HepG2 (cell line): ENCODE results near the gene PRR14. TPM values are rescaled to one million over a fixed set of nuclear protein-coding genes. Genes with fewer than 3 reads are reported as not detected.
A peak's percentile ranks its signal among the peaks of the same experiment; 100 is the strongest.

Source experiments
- AGO2 ChIP-seq: fragments of 200-400 bp; formaldehyde crosslinking; optimal IDR thresholded peaks from 2 replicates; pipeline ENCODE3; 2017; ENCODE audit warnings: mild to moderate bottlenecking, low read depth, low read length, moderate library complexity
- AHR ChIP-seq: IDR thresholded peaks from 2 replicates; pipeline ENCODE4 v1.6.1; 2018; ENCODE audit warnings: missing genetic modification reagents, missing compliant biosample characterization
- GPN1 ChIP-seq: sonication (generic); formaldehyde crosslinking; IDR thresholded peaks from 2 replicates; pipeline ENCODE4 v1.5.1; 2020; ENCODE audit warnings: missing genetic modification reagents, borderline replicate concordance
- HBP1 ChIP-seq: IDR thresholded peaks from 2 replicates; pipeline ENCODE4 v1.6.1; 2016; ENCODE audit warnings: low read depth, control low read depth
- HIVEP1 ChIP-seq: sonication (generic); formaldehyde crosslinking; IDR thresholded peaks from 2 replicates; pipeline ENCODE4 v1.4.0; 2020; ENCODE audit warnings: mild to moderate bottlenecking, missing genetic modification reagents
- MYC ChIP-seq: sonication (generic); formaldehyde crosslinking; IDR thresholded peaks from 2 replicates; pipeline ENCODE4 v1.9.0; 2021; ENCODE audit warnings: missing genetic modification reagents, borderline replicate concordance
- PAF1 ChIP-seq: IDR thresholded peaks from 2 replicates; pipeline ENCODE4 v1.6.1; 2016; ENCODE audit warnings: missing genetic modification reagents, missing compliant biosample characterization
- RAD21 ChIP-seq: fragments of 450-650 bp; formaldehyde crosslinking; IDR thresholded peaks from 2 replicates; pipeline ENCODE4 v1.5.0; 2020; ENCODE audit warnings: mild to moderate bottlenecking
- RFXAP ChIP-seq: sonication (generic); formaldehyde crosslinking; IDR thresholded peaks from 2 replicates; pipeline ENCODE4 v1.4.0; 2020; ENCODE audit warnings: missing genetic modification reagents, borderline replicate concordance
- SNAI1 ChIP-seq: sonication (generic); formaldehyde crosslinking; IDR thresholded peaks from 2 replicates; pipeline ENCODE4 v1.5.0; 2020; ENCODE audit warnings: mild to moderate bottlenecking, missing genetic modification reagents, borderline replicate concordance
- SP5 ChIP-seq: IDR thresholded peaks from 2 replicates; pipeline ENCODE4 v1.6.1; 2016; ENCODE audit warnings: low read depth, borderline replicate concordance
- ZBTB49 ChIP-seq: sonication (generic); formaldehyde crosslinking; IDR thresholded peaks from 2 replicates; pipeline ENCODE4 v1.4.0; 2020; ENCODE audit warnings: missing genetic modification reagents, borderline replicate concordance
- ZFP36L1 ChIP-seq: sonication (generic); formaldehyde crosslinking; IDR thresholded peaks from 2 replicates; pipeline ENCODE4 v1.8.0; 2022; ENCODE audit warnings: mild to moderate bottlenecking, missing genetic modification reagents, moderate library complexity
- ZFP62 ChIP-seq: sonication (generic); formaldehyde crosslinking; IDR thresholded peaks from 2 replicates; pipeline ENCODE4 v1.4.0; 2020; ENCODE audit warnings: missing genetic modification reagents
- ZKSCAN5 ChIP-seq: sonication (generic); formaldehyde crosslinking; IDR thresholded peaks from 2 replicates; pipeline ENCODE4 v1.5.1; 2020; ENCODE audit warnings: mild to moderate bottlenecking, missing genetic modification reagents
- ZNF121 ChIP-seq: sonication (generic); formaldehyde crosslinking; IDR thresholded peaks from 2 replicates; pipeline ENCODE4 v1.5.0; 2020; ENCODE audit warnings: mild to moderate bottlenecking, missing genetic modification reagents
- ZNF160 ChIP-seq: sonication (generic); formaldehyde crosslinking; IDR thresholded peaks from 2 replicates; pipeline ENCODE4 v1.8.0; 2022; ENCODE audit warnings: mild to moderate bottlenecking, inconsistent platforms, missing genetic modification reagents
- ZNF296 ChIP-seq: sonication (generic); formaldehyde crosslinking; conservative IDR thresholded peaks from 2 replicates; pipeline ENCODE4 v1.5.0; 2020; ENCODE audit warnings: mild to moderate bottlenecking, missing genetic modification reagents
- ZNF709 ChIP-seq: sonication (generic); formaldehyde crosslinking; IDR thresholded peaks from 2 replicates; pipeline ENCODE4 v1.5.0; 2020; ENCODE audit warnings: mild to moderate bottlenecking, missing genetic modification reagents
- ZNF746 ChIP-seq: sonication (generic); formaldehyde crosslinking; IDR thresholded peaks from 2 replicates; pipeline ENCODE4 v1.8.0; 2022; ENCODE audit warnings: mild to moderate bottlenecking, missing genetic modification reagents
- polyA plus RNA-seq, 8 experiments: library from polyadenylated mRNA; depleted of rRNA in 3 of 8; stranded (reverse) in 7 of 8; unstranded in 1 of 8; fragments of >200 nt; fragmentation: Illumina TruSeq in 4 of 8; extraction: Trizol in 4 of 8; gene quantifications; 2 replicates each; pipeline versions ENCODE4 v1.2.1 to v1.2.3, GENCODE V29; 2011 to 2016; ENCODE audit warnings: low read depth in 4 of 8, missing spikeins in 1 of 8, mixed read lengths in 1 of 8; ENCODE audit not compliant: insufficient read depth in 1 of 8
- total RNA-seq, 5 experiments: library from RNA; depleted of rRNA; stranded (reverse); fragments of >200 nt; fragmentation: Illumina TruSeq; extraction: Trizol; gene quantifications; 2 replicates each; pipeline ENCODE4 v1.2.3, GENCODE V29; 2016; ENCODE audit warnings: low read depth in 1 of 5
- TF ChIP-seq, protein P1 (sequence below): sonication (generic); formaldehyde crosslinking; IDR thresholded peaks from 2 replicates; pipeline ENCODE4 v1.8.1; 2023; ENCODE audit warnings: missing genetic modification reagents, inconsistent platforms, borderline replicate concordance
- TF ChIP-seq, protein P2 (sequence below): sonication (generic); formaldehyde crosslinking; IDR thresholded peaks from 2 replicates; pipeline ENCODE4 v1.5.0; 2020; ENCODE audit warnings: missing genetic modification reagents
- TF ChIP-seq, protein P3 (sequence below): sonication (generic); formaldehyde crosslinking; IDR thresholded peaks from 2 replicates; pipeline ENCODE4 v1.5.0; 2020; ENCODE audit warnings: mild to moderate bottlenecking, low read depth, missing genetic modification reagents, borderline replicate concordance

The PRR14 gene
- total and polyA plus RNA-seq, 2 of the 13 experiments (the other 11 are each of a cell fraction or from before 2014, with no cell fraction given) = 8.4 to 11.0 TPM

GRCh38 chr16:30651124-30652004 lies 604 bp downstream of the PRR14 start (continued):
- TF ChIP-seq HIVEP1 (peak; percentile 57; the same call in 1 of the 2 replicates), ZNF746 (CRISPR knock-in tag) (no peak), AHR (CRISPR knock-in tag) (peak; percentile 34; the same call in 1 of the 2 replicates), ZNF121 (CRISPR knock-in tag) (no peak), ZFP36L1 (CRISPR knock-in tag) (no peak), ZFP62 (CRISPR knock-in tag) (no peak), ZNF296 (CRISPR knock-in tag) (no peak), ZBTB49 (CRISPR knock-in tag) (no peak), AGO2 (peak; percentile 53), RAD21 (peak; percentile 72), SP5 (CRISPR knock-in tag) (0 out of 2 replicates have a peak, but pooled peaks have one; percentile 30), ZKSCAN5 (CRISPR knock-in tag) (no peak), MYC (CRISPR knock-in tag) (peak; percentile 67), RFXAP (CRISPR knock-in tag) (peak; percentile 61), ZNF160 (CRISPR knock-in tag) (no peak), ZNF709 (CRISPR knock-in tag) (peak; percentile 85; the same call in 1 of the 2 replicates), PAF1 (CRISPR knock-in tag) (no peak), GPN1 (no peak), HBP1 (CRISPR knock-in tag) (peak; percentile 65; the same call in 1 of the 2 replicates), SNAI1 (CRISPR knock-in tag) (no peak)
- TF ChIP-seq, protein P1, sequence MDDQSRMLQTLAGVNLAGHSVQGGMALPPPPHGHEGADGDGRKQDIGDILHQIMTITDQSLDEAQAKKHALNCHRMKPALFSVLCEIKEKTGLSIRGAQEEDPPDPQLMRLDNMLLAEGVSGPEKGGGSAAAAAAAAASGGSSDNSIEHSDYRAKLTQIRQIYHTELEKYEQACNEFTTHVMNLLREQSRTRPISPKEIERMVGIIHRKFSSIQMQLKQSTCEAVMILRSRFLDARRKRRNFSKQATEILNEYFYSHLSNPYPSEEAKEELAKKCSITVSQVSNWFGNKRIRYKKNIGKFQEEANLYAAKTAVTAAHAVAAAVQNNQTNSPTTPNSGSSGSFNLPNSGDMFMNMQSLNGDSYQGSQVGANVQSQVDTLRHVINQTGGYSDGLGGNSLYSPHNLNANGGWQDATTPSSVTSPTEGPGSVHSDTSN (CRISPR knock-in tag) = no peak
- TF ChIP-seq, protein P2, sequence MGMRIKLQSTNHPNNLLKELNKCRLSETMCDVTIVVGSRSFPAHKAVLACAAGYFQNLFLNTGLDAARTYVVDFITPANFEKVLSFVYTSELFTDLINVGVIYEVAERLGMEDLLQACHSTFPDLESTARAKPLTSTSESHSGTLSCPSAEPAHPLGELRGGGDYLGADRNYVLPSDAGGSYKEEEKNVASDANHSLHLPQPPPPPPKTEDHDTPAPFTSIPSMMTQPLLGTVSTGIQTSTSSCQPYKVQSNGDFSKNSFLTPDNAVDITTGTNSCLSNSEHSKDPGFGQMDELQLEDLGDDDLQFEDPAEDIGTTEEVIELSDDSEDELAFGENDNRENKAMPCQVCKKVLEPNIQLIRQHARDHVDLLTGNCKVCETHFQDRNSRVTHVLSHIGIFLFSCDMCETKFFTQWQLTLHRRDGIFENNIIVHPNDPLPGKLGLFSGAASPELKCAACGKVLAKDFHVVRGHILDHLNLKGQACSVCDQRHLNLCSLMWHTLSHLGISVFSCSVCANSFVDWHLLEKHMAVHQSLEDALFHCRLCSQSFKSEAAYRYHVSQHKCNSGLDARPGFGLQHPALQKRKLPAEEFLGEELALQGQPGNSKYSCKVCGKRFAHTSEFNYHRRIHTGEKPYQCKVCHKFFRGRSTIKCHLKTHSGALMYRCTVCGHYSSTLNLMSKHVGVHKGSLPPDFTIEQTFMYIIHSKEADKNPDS (CRISPR knock-in tag) = no peak
- TF ChIP-seq, protein P3, sequence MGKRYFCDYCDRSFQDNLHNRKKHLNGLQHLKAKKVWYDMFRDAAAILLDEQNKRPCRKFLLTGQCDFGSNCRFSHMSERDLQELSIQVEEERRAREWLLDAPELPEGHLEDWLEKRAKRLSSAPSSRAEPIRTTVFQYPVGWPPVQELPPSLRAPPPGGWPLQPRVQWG (CRISPR knock-in tag) = no peak
